CD4-positive, alpha-beta T cell treated with Interleukin-15 for 4 hours (primary cell): Measurements from ENCODE around the gene FCRL1.

ENCODE experiments used
- DNase-seq: peaks from one replicate; pipeline ENCODE4 v3.0.0-alpha.2; 2020; ENCODE audit warnings: low spot score

Gene FCRL1, protein sequence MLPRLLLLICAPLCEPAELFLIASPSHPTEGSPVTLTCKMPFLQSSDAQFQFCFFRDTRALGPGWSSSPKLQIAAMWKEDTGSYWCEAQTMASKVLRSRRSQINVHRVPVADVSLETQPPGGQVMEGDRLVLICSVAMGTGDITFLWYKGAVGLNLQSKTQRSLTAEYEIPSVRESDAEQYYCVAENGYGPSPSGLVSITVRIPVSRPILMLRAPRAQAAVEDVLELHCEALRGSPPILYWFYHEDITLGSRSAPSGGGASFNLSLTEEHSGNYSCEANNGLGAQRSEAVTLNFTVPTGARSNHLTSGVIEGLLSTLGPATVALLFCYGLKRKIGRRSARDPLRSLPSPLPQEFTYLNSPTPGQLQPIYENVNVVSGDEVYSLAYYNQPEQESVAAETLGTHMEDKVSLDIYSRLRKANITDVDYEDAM

GRCh38 chr1:157819896-157820295 lies at the start of gene FCRL1:
Gene FCRL1, minus strand, starts transcription at chr1:157820120. Its CDS starts 83 bp downstream, at chr1:157820037.
- no peak for DNase-seq

- DNase-seq: no peak
These were observed 48.7 kb upstream of the FCRL1 start for GRCh38 chr1:157868654-157869053.

- no peak for DNase-seq
These were observed 42.5 kb upstream of the FCRL1 start for GRCh38 chr1:157862114-157863070.

- no peak for DNase-seq
These were observed 36.6 kb upstream of the FCRL1 start for GRCh38 chr1:157856538-157856937.

- DNase-seq: no peak
These were observed 32.6 kb upstream of the FCRL1 start for GRCh38 chr1:157852476-157852875.

- DNase-seq: no peak
These were observed 29.4 kb upstream of the FCRL1 start for GRCh38 chr1:157849229-157849875.

GRCh38 chr1:157844089-157844830 lies 24.3 kb upstream of the FCRL1 start:
- DNase-seq: no peak

DNA sequence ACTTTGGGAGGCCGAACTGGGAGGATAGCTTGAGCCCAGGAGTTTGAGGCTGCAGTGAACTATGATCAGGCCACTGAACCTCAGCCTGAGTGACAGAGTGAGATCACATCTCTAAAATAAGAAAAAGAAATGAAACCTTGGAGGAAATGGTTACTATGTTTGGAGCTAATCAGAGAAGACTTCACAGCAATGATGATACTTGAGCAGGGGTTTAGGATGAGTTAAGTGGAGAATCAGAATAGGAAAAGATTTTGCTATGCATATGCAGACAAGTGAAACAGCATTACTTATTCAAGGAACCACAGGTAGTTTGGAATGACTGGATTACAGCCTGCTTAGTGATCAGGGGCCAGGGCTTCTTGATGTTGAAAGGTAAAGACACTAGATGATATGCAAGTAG lies 23.0 kb upstream of the FCRL1 start:
- DNase-seq: no peak

- DNase-seq: no peak
These were observed 21.8 kb upstream of the FCRL1 start, which contains the start of gene CD5L for GRCh38 chr1:157841708-157842107. Gene CD5L, minus strand, starts transcription at chr1:157841808. Its CDS starts 107 bp downstream, at chr1:157841701.

GRCh38 chr1:157838966-157839365 lies 19.0 kb upstream of the FCRL1 start:
- no peak for DNase-seq

DNA sequence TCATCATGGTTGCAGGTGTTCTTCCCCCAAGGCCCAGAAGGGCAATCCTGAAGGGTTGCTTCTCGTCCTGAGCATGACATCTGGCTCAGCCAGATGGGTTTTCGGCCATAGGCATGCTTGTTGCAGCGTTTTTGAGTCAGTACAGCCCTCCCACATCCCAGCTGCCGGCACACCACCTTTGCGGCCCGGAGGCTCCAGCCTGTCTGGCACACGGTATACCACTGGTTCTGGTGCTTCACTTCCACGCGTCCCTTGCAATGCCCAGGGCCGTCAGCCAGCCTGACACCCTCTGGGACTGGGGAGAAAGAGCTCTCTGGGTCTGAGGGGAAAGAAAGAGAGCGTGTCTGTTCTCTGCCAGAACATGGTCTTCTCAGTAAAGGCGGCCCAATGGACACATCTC lies 14.5 kb upstream of the FCRL1 start:
- no peak for DNase-seq

DNA sequence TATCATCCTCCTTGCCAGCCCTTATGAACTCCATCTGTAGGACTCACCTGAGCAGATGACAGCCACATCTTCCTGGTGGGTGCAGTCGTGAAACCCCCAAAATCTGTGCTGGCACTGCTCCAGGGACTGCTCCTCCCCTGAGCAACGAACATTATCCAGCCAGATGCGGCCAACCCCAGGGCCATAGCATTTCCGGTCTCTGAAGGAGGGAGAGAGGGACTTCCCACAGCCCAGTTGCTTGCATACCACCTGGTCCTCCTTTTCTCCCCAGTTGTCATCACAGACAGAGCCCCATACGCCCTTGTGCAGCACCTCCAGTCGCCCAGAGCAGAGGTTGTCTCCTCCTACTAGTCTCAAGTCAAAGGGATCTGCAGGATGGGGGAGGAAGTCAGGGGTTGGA lies 13.2 kb upstream of the FCRL1 start:
- DNase-seq: no peak

DNA sequence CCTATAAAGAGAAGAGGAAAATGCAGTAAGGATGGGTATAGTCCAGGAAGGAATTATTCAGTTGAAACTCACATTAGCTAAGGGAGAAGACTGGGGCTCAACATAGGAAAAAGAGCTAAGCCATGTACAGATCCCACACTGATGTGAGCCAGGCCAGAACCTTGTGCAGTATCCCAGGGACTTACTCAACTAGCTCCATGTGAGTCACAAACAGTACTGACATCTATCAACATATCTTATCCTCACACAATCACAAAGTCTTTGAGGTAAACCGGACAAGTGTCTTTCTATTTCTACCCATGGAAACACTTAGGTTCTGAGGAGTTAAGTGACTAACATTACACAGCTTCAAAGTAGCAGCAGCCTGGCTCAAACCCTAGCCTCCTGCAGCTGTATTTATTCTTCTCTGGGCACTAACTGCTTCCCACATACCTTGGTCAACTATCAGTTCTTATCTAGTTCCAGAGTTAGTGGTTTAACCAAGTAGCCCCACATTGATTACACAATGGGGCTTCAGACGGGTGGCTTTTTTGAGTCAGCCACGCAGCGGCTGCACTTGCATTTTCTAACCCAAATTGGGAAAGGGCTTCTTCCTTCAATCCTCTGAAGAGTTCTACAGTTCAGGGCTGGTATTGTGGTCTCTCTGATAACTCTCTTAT lies 12.2 kb upstream of the FCRL1 start:
- DNase-seq: no peak

DNA sequence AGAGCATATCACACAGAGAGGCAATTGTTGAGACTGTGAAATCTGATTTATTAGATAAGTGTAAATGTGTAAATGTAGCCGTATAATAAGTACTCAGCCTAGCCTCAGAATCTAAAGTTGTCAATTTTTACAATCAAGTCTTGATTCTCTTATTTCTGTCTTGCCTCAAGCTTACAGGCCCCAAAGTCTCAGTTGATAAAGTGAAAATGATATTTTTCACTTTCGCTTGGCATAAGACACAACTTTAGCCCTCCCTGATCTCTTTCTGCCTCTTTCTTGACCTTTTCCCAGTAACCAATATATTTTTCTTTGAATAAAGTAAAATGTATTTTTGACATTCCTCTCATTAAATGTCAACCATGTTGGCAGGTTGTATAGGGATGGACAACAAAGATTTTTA lies 11.0 kb upstream of the FCRL1 start:
- DNase-seq: no peak

DNA sequence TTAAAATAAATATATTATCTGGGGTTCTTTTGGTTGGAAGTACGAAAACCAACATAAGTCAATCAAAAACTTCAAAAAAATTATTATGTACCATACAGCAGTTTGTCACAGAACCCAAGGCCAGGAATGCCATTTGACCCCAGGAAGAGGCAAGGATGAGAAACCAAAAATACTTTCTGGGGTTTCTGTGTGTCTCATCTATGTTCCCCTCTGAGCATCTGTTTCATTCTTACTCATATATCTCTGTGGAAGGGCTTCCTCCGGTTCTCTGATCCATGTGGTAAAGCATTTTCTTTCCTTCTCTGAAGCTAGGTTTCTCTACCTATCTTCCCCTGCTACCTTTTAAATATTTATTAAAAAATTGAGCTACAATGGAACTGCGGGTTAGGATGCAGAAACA lies 9.8 kb upstream of the FCRL1 start:
- no peak for DNase-seq

DNA sequence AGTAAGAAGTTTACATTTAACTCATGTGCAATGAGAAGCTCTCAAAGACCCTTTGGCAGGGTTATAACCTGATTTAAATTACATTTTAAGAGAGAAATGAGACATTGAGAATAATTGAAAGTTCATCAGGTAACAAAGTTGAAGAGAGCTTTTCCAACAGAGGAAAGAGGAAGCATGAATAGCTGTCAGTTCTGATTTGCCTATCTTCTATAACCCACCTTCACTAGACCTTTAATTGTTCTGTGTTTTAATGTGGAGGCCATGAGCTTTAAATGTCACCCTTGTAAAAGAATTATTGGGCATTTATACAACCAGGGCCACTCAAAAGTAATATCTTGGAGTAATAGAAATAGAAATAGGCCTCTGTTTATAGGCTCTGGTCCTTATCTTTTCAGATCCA lies 9.3 kb upstream of the FCRL1 start:
- no peak for DNase-seq

DNA sequence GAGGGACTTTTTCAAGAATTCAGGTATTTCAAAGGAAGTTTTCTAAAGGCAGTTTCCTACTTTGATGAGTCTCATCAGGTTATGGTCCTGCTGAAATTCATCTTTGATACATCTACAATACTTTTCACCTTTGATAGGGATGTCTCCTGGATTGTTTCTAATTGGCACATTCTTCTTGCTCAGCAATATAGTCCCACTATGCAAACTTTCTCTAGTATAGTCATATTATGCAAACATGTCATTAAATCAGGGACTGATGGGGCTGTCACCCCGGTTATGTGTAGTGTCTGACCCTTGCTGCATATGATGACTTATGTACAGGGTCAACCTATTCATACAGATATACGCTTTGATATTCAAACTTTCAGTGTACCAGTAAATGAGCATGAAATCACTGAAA lies 379 bp upstream of the FCRL1 start:
- DNase-seq: no peak

GRCh38 chr1:157819215-157819614 lies 705 bp downstream of the FCRL1 start:
- DNase-seq: no peak

- DNase-seq: no peak
These were observed 6.7 kb downstream of the FCRL1 start for GRCh38 chr1:157813269-157813668.

DNA sequence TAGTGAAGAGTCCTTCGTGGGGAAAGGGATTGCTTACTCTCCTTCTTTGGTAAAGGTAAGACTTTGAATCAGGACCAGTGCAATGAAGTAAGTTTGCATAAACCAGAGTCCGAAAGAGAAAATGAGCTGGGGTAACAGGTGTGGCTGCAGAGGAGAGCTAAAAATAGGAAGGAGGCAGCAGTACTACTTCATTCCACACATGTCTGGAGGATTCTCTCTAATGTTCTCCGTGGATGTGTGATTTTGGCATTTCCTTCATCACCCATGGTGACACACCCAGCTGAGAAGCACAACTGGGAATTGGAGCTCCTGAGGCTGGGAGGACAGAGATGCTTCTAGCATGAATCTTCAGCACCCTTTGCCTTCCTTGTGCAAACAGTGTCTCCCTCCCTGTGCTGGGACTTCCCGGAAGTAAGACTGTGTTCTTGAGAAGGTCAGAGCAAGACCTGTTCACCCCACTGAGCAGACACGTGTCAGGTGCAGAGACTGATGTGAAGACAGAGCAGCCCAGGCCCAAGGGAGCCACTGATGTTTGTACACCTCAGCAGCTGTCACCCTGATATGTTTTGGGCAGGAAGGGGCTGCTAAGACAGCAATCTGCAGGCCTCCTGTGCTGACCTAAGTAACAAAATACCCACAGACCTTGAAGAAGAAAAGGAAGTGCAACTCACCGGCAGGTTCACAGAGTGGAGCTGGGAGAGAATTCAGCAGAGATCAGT lies 13.3 kb downstream of the FCRL1 start:
- no peak for DNase-seq
